ENCODE results near the gene COPG1. TPM values are rescaled to one million over a fixed set of nuclear protein-coding genes. Genes with fewer than 3 reads are reported as not detected.

The COPG1 gene
- total and polyA plus RNA-seq, 2 donors (not counting 3 experiments of a cell fraction or from before 2014, with no cell fraction given) = 112 to 202 TPM

DNA sequence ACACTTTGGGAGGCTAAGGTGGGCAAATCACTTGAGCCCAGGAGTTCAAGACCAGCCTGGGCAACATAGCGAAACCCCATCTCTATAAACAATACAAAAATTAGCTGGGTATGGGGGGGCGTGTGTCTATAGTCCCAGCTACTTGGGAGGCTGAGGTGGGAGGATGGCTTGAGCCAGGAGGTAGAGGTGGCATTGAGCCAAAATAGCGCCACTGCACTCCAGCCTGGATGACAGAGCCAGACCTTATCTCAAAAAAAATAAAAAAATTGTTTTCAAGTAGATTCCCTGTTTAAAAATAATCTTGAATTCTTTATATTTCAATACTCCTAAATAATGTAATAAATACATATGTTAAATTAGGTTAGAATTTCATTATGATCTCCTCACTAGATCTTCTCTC is 39.0 kb downstream of the COPG1 start:
- Histone ChIP-seq H3K4me2 (ENCODE audit: insufficient read depth, low read length) (no peak overlapping the region), H3K9me1 (replicated peaks; ENCODE audit: control insufficient read depth, extremely low read depth, insufficient read depth, low read length) (no peaks in the 10 kb centered on the region), H3K27me3 (ENCODE audit: control insufficient read depth in 2 of 2, insufficient read depth in 2 of 2, low read length in 2 of 2) (no peaks in the 10 kb centered on the region), H3K36me3 (ENCODE audit: control insufficient read depth in 2 of 2, extremely low read depth in 1 of 2, insufficient read depth in 2 of 2, low read length in 2 of 2) (peaks cover 6 to 7% of the 10 kb centered on the region in 2 experiments), H4K20me1 (replicated peaks; ENCODE audit: control insufficient read depth, extremely low read depth, insufficient read depth, low read length) (no peaks in the 10 kb centered on the region), H3K9ac (replicated peaks; ENCODE audit: extremely low read depth, insufficient read depth, low read length) (no peak overlapping the region), H3K4me1 (ENCODE audit: control insufficient read depth, extremely low read depth, insufficient read depth, low read length) (no peaks in the 10 kb centered on the region), H3K9me3 (replicated peaks; ENCODE audit: control insufficient read depth, insufficient read depth, low read length) (no peaks in the 10 kb centered on the region), H3K79me2 (ENCODE audit: control insufficient read depth, insufficient read depth, low read length) (no peaks in the 10 kb centered on the region), H3K4me3 (replicated peaks in 1 of 3; ENCODE audit: insufficient read depth in 1 of 3, low read depth in 1 of 3, low read length in 3 of 3) (no peak overlapping the region), H3K27ac (ENCODE audit: insufficient read depth, low read depth, low read length) (no peak overlapping the region), H2AFZ (ENCODE audit: low read depth, low read length) (no peak overlapping the region)
- BruUV-seq (replicated peaks) = no TSS peak
- intact Hi-C loops (cut with micrococcal nuclease) (no loop called here), dilution Hi-C loops (cut with MboI; ENCODE audit: extremely low pct_ligation_motif_present, low sequenced_read_pairs) (no loop called here)
- no peak for DNase-seq (ENCODE audit: low read depth, low spot score)
- POLR2A ChIA-PET = no interaction called here
- CTCF ChIA-PET = interaction anchor here (1.4 kb wide), 1 partner anchor 43 kb away, joined by 4 read pairs; no protein-coding TSS in a partner anchor
- no peak for FAIRE-seq
- TF ChIP-seq EZH2 (IDR thresholded peaks at IDR 0.05; ENCODE audit: borderline replicate concordance, low read depth, low read length, severe bottlenecking) (no peak), MYC (IDR thresholded peaks at IDR 0.05; ENCODE audit: low read depth, low read length) (no peak), FOS (IDR thresholded peaks at IDR 0.05; ENCODE audit: borderline replicate concordance, insufficient read depth, low read length) (no peak), JUN (IDR thresholded peaks at IDR 0.05; ENCODE audit: borderline replicate concordance, insufficient read depth, insufficient read length, low read depth) (no peak), POLR2A (IDR thresholded peaks at IDR 0.05; ENCODE audit: low read depth, low read length) (no peak), GATA2 (IDR thresholded peaks at IDR 0.05; ENCODE audit: insufficient read depth, insufficient read length, low read depth, low read length) (no peak)
- TF ChIP-seq, protein P1, sequence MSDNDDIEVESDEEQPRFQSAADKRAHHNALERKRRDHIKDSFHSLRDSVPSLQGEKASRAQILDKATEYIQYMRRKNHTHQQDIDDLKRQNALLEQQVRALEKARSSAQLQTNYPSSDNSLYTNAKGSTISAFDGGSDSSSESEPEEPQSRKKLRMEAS (IDR thresholded peaks at IDR 0.05; ENCODE audit: insufficient read depth, insufficient read length) = no peak
